Measurements from ENCODE around the gene GLI3. TPM values are rescaled to one million over a fixed set of nuclear protein-coding genes. Genes with fewer than 3 reads are reported as not detected.

GLI3 gene
- total RNA-seq, 1 experiment from 2014 or later, result not detected

DNA sequence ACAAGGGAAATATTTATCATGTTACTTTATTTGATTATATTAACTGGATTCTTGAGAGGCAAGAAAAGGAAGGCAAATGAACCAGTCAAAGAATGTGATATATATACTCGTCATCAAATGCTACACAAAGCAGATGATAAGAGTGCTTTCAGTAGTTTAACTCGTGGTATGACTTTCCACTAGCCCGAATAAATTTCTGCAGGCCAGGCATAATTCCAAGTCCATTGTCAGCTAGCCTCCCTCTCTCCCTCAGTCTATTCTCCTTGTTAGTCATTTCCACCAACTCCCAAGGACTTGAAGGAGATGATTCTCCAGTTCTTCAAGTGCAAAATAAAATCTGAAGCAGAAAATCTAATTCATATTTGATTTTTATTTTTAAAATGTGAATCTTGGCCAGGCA is 190.5 kb downstream of the GLI3 start:
- ChIA-PET POLR2A (ENCODE audit: unreplicated experiment) (no interaction called here), CTCF (no interaction called here)
- Histone ChIP-seq H3K27ac (no peak overlapping the region), H4K20me1 (ENCODE audit: insufficient read depth) (no peaks in the 10 kb centered on the region; the same call in 1 of the 2 replicates), H2AFZ (no peak overlapping the region), H3K4me2 (no peak overlapping the region), H3K36me3 (ENCODE audit: low read depth) (no peaks in the 10 kb centered on the region), H3K79me2 (ENCODE audit: low read depth) (no peaks in the 10 kb centered on the region), H3K9me3 (ENCODE audit: insufficient read depth, low read depth) (no peaks in the 10 kb centered on the region), H3F3A (ENCODE audit: insufficient read depth, low read depth) (no peaks in the 10 kb centered on the region), H3K9me2 (ENCODE audit: insufficient read depth) (no peaks in the 10 kb centered on the region), H3K27me3 (ENCODE audit: insufficient read depth, low read depth) (peaks cover 99% of the 10 kb centered on the region), H3K4me1 (replicated peaks; ENCODE audit: insufficient read depth) (no peaks in the 10 kb centered on the region), H3K4me3 (no peak overlapping the region)
- BruUV-seq (replicated peaks), result no TSS peak
- DNase-seq, result no peak
- intact Hi-C loops (cut with micrococcal nuclease; ENCODE audit: unreplicated experiment), result no loop called here
- TF ChIP-seq EZH2 (IDR thresholded peaks at IDR 0.05; ENCODE audit: low read depth), result no peak
- TF ChIP-seq, protein P1, sequence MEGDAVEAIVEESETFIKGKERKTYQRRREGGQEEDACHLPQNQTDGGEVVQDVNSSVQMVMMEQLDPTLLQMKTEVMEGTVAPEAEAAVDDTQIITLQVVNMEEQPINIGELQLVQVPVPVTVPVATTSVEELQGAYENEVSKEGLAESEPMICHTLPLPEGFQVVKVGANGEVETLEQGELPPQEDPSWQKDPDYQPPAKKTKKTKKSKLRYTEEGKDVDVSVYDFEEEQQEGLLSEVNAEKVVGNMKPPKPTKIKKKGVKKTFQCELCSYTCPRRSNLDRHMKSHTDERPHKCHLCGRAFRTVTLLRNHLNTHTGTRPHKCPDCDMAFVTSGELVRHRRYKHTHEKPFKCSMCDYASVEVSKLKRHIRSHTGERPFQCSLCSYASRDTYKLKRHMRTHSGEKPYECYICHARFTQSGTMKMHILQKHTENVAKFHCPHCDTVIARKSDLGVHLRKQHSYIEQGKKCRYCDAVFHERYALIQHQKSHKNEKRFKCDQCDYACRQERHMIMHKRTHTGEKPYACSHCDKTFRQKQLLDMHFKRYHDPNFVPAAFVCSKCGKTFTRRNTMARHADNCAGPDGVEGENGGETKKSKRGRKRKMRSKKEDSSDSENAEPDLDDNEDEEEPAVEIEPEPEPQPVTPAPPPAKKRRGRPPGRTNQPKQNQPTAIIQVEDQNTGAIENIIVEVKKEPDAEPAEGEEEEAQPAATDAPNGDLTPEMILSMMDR (conservative IDR thresholded peaks at IDR 0.05), result no peak

DNA sequence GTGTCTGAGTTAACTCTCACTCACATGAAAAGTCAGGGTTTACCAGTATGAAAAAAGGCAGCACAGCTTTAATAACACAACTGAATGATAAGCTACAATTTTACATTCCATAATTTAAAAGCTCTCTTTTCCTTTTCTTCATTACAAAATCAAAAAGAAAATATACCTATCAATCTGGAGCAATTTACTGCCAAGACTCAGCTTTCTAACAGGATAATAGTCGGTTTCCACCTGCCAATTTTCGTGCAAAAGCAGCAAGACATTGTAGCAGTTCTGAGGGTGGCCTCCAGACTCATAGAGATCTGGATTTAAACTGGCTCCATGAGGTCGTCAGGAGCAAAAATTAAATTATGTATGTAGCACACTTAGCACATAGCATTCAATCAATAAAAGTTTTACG is 191.0 kb downstream of the GLI3 start:
- Histone ChIP-seq H3K4me3 (no peak overlapping the region), H3F3A (ENCODE audit: insufficient read depth, low read depth) (no peaks in the 10 kb centered on the region), H3K27me3 (ENCODE audit: insufficient read depth, low read depth) (peaks cover 98% of the 10 kb centered on the region), H3K36me3 (ENCODE audit: low read depth) (no peaks in the 10 kb centered on the region), H4K20me1 (ENCODE audit: insufficient read depth) (no peaks in the 10 kb centered on the region; the same call in 1 of the 2 replicates), H3K79me2 (ENCODE audit: low read depth) (no peaks in the 10 kb centered on the region), H3K9me2 (ENCODE audit: insufficient read depth) (no peaks in the 10 kb centered on the region), H2AFZ (no peak overlapping the region), H3K9me3 (ENCODE audit: insufficient read depth, low read depth) (no peaks in the 10 kb centered on the region), H3K4me2 (no peak overlapping the region), H3K27ac (no peak overlapping the region), H3K4me1 (replicated peaks; ENCODE audit: insufficient read depth) (no peaks in the 10 kb centered on the region)
- ChIA-PET CTCF (no interaction called here), POLR2A (ENCODE audit: unreplicated experiment) (no interaction called here)
- TF ChIP-seq, protein P1 (conservative IDR thresholded peaks at IDR 0.05), result no peak
- no peak for TF ChIP-seq EZH2 (IDR thresholded peaks at IDR 0.05; ENCODE audit: low read depth)
- intact Hi-C loops (cut with micrococcal nuclease; ENCODE audit: unreplicated experiment), result no loop called here
- DNase-seq, result no peak
- no TSS peak for BruUV-seq (replicated peaks)

DNA sequence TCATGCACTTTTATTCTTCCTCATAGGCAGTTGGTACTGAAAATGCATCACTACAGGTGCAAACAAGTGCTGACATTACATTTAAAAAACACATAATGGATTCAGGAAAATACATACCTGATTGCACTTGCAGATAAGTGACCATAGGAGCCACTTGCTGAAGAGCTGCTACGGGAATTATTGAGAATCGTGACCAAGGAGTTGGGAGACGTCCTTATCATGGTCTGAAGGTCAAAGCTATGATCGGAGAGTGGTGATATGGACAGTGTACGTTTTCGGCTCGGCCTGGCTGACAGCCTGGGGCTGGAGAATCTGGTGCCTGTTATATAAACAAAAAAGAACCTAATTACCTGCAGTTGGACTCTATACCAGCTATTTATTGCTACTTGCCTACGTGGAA is 197.1 kb downstream of the GLI3 start:
- DNase-seq, result no peak
- intact Hi-C loops (cut with micrococcal nuclease; ENCODE audit: unreplicated experiment), result no loop called here
- Histone ChIP-seq H3K4me1 (replicated peaks; ENCODE audit: insufficient read depth) (no peaks in the 10 kb centered on the region), H3K4me2 (no peak overlapping the region), H3K36me3 (ENCODE audit: low read depth) (no peaks in the 10 kb centered on the region), H3F3A (ENCODE audit: insufficient read depth, low read depth) (no peaks in the 10 kb centered on the region), H3K79me2 (ENCODE audit: low read depth) (no peaks in the 10 kb centered on the region), H3K9me3 (ENCODE audit: insufficient read depth, low read depth) (no peaks in the 10 kb centered on the region), H4K20me1 (ENCODE audit: insufficient read depth) (no peaks in the 10 kb centered on the region), H3K27me3 (ENCODE audit: insufficient read depth, low read depth) (peaks cover 93% of the 10 kb centered on the region), H3K27ac (no peak overlapping the region), H2AFZ (no peak overlapping the region), H3K4me3 (no peak overlapping the region), H3K9me2 (ENCODE audit: insufficient read depth) (no peaks in the 10 kb centered on the region)
- ChIA-PET CTCF (no interaction called here), POLR2A (ENCODE audit: unreplicated experiment) (no interaction called here)
- TF ChIP-seq EZH2 (IDR thresholded peaks at IDR 0.05; ENCODE audit: low read depth), result no peak
- TF ChIP-seq, protein P1 (conservative IDR thresholded peaks at IDR 0.05), result no peak
- BruUV-seq (replicated peaks), result no TSS peak
